ENCODE results near the gene ACOXL. TPM values are rescaled to one million over a fixed set of nuclear protein-coding genes. Genes with fewer than 3 reads are reported as not detected.

The ACOXL gene
- total and polyA plus RNA-seq, 9 of the 15 experiments (the other 6 are each of a cell fraction or from before 2014, with no cell fraction given) = 0.31 to 0.56 TPM; not detected in 7

DNA sequence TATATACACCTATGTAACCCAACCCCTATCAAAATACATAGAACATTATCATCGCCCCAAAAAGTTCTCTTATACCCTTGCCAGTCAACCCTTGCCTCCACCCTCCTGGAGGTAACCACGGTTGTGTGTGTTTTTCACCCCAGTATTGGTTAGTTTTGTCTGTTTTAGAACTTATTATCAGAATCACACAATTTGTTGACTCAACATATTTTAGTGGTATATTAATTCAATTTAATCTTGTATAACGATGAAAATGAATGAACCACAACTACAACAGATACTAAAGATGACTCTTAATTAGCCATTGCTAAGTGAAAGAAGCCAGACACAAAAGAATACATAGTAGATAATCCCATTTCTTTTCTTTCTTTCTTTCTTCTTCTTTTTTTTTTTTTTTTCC is 19.3 kb downstream of the ACOXL start (continued):
- TF ChIP-seq, protein P1, sequence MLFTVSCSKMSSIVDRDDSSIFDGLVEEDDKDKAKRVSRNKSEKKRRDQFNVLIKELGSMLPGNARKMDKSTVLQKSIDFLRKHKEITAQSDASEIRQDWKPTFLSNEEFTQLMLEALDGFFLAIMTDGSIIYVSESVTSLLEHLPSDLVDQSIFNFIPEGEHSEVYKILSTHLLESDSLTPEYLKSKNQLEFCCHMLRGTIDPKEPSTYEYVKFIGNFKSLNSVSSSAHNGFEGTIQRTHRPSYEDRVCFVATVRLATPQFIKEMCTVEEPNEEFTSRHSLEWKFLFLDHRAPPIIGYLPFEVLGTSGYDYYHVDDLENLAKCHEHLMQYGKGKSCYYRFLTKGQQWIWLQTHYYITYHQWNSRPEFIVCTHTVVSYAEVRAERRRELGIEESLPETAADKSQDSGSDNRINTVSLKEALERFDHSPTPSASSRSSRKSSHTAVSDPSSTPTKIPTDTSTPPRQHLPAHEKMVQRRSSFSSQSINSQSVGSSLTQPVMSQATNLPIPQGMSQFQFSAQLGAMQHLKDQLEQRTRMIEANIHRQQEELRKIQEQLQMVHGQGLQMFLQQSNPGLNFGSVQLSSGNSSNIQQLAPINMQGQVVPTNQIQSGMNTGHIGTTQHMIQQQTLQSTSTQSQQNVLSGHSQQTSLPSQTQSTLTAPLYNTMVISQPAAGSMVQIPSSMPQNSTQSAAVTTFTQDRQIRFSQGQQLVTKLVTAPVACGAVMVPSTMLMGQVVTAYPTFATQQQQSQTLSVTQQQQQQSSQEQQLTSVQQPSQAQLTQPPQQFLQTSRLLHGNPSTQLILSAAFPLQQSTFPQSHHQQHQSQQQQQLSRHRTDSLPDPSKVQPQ (CRISPR knock-in tag; IDR thresholded peaks at IDR 0.05; ENCODE audit: borderline replicate concordance) = no peak
- no peak for TF ChIP-seq ZKSCAN3 (CRISPR knock-in tag; IDR thresholded peaks at IDR 0.05)
- no peak for TF ChIP-seq E2F3 (CRISPR knock-in tag; IDR thresholded peaks at IDR 0.05)
- TF ChIP-seq MAFK (IDR thresholded peaks at IDR 0.05; ENCODE audit: low read length) = peak; percentile 40; the same call in 1 of the 2 replicates
- TF ChIP-seq TGIF2 (CRISPR knock-in tag; IDR thresholded peaks at IDR 0.05) = no peak
- no peak for TF ChIP-seq BRD9 (IDR thresholded peaks at IDR 0.05; ENCODE audit: low read depth, partially characterized antibody)
- TF ChIP-seq IRF1 (CRISPR knock-in tag; IDR thresholded peaks at IDR 0.05; ENCODE audit: borderline replicate concordance) = no peak

- H3K9me1 ChIP-seq (ENCODE audit: control insufficient read depth, insufficient read depth, low read length) = no peaks in the 10 kb centered on the region
- no peaks in the 10 kb centered on the region for H3K9me3 ChIP-seq (replicated peaks; ENCODE audit: control insufficient read depth, insufficient read depth, low read depth, low read length)
- BruUV-seq (replicated peaks) = no TSS peak
- no peak for ATAC-seq
- CTCF ChIA-PET (ENCODE audit: low intra/inter-chr PET ratio) = no interaction called here
- no peak overlapping the region for H3K4me3 ChIP-seq
- H4K20me1 ChIP-seq (replicated peaks; ENCODE audit: control insufficient read depth, insufficient read depth, low read length) = no peaks in the 10 kb centered on the region
- H3K36me3 ChIP-seq (ENCODE audit: control insufficient read depth, insufficient read depth, low read length) = no peaks in the 10 kb centered on the region
- no peak overlapping the region for H3K27ac ChIP-seq (ENCODE audit: extremely low read depth, low read depth, low read length)
- intact Hi-C loops (cut with micrococcal nuclease) = no loop called here
- no peaks in the 10 kb centered on the region for H3K79me2 ChIP-seq (ENCODE audit: control insufficient read depth, insufficient read depth, low read length)
- H3K4me2 ChIP-seq (ENCODE audit: insufficient read depth, low read length) = no peak overlapping the region
- FAIRE-seq = no peak
- no peak overlapping the region for H3K9ac ChIP-seq (ENCODE audit: insufficient read depth in 1 of 2, low read depth in 2 of 2, low read length in 2 of 2)
- in situ Hi-C loops (cut with MboI) = loop anchor here (25.0 kb wide), 1 partner anchor 966 kb away; the partner anchor contains the start of gene RGPD5
- 0% methylated on average over 2 of the region's 2 CpGs for WGBS (ENCODE audit: insufficient coverage, low coverage, missing lambda C conversion rate)
- peaks cover 8 to 10% of the 10 kb centered on the region in 2 experiments for H3K27me3 ChIP-seq (ENCODE audit: control insufficient read depth in 2 of 2, insufficient read depth in 2 of 2, low read length in 2 of 2)
- H2AFZ ChIP-seq (ENCODE audit: low read depth, low read length) = no peak overlapping the region
- H3K4me1 ChIP-seq (replicated peaks in 1 of 2; ENCODE audit: control insufficient read depth in 2 of 2, insufficient read depth in 2 of 2, low read length in 2 of 2) = peaks cover 0 to 6% of the 10 kb centered on the region in 2 experiments; a peak in 2 of 5 replicates
- DNase-seq (ENCODE audit: extremely low read depth in 1 of 4, low spot score in 3 of 4) = no peak
- POLR2A ChIA-PET = no interaction called here
- TF ChIP-seq, protein P2, sequence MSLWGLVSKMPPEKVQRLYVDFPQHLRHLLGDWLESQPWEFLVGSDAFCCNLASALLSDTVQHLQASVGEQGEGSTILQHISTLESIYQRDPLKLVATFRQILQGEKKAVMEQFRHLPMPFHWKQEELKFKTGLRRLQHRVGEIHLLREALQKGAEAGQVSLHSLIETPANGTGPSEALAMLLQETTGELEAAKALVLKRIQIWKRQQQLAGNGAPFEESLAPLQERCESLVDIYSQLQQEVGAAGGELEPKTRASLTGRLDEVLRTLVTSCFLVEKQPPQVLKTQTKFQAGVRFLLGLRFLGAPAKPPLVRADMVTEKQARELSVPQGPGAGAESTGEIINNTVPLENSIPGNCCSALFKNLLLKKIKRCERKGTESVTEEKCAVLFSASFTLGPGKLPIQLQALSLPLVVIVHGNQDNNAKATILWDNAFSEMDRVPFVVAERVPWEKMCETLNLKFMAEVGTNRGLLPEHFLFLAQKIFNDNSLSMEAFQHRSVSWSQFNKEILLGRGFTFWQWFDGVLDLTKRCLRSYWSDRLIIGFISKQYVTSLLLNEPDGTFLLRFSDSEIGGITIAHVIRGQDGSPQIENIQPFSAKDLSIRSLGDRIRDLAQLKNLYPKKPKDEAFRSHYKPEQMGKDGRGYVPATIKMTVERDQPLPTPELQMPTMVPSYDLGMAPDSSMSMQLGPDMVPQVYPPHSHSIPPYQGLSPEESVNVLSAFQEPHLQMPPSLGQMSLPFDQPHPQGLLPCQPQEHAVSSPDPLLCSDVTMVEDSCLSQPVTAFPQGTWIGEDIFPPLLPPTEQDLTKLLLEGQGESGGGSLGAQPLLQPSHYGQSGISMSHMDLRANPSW (CRISPR knock-in tag; IDR thresholded peaks at IDR 0.05) = no peak
- no peak for TF ChIP-seq ZNF699 (CRISPR knock-in tag; IDR thresholded peaks at IDR 0.05; ENCODE audit: insufficient replicate concordance)
- no peak for TF ChIP-seq ZBTB17 (CRISPR knock-in tag; IDR thresholded peaks at IDR 0.05)
- no peak for TF ChIP-seq ZNF133 (CRISPR knock-in tag; IDR thresholded peaks at IDR 0.05)
- TF ChIP-seq SIRT6 (IDR thresholded peaks at IDR 0.05; ENCODE audit: low read depth, low read length) = no peak
- TF ChIP-seq BCL6 (CRISPR knock-in tag; IDR thresholded peaks at IDR 0.05) = no peak
- TF ChIP-seq JUND (IDR thresholded peaks at IDR 0.05; ENCODE audit: borderline replicate concordance, low read depth, low read length) = no peak
- no peak for TF ChIP-seq JUND (tag; IDR thresholded peaks at IDR 0.05; ENCODE audit: borderline replicate concordance, low read depth, low read length)
- no peak for TF ChIP-seq TEAD4 (IDR thresholded peaks at IDR 0.05; ENCODE audit: low read length)
- no peak for TF ChIP-seq TEAD4 (CRISPR knock-in tag; IDR thresholded peaks at IDR 0.05; ENCODE audit: borderline replicate concordance)
These were observed 20.5 kb downstream of the ACOXL start for GRCh38 chr2:110752871-110753270.

Data from K562 (cell line).